ENCODE measurements around the gene C1orf115. TPM values are rescaled to one million over a fixed set of nuclear protein-coding genes. Genes with fewer than 3 reads are reported as not detected.
A peak's percentile ranks its signal among the peaks of the same experiment; 100 is the strongest.

C1orf115 gene
- total and polyA plus RNA-seq, 4 donors: 29.6 to 56.6 (median 40.5) TPM

DNA sequence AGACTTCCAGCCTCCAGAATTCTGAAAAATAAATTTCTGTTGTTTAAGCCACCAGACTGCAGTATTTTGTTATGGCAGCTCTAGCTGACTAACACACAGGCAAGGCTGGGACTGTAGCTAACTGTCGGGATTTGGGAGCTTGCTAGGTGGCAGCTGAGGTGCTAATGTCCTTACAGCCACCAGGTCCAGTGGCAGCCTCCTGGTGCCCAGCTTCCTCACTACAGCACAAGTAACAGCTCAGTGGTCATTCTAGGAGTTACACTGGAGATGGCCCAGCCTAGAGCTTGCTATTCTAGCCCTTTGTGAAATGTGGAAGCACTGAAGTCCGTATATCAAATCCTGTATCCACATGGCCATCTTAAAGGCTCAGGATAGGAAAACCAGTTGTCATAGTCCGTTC, 4.3 kb upstream of the C1orf115 start:
- H3K9ac ChIP-seq (ENCODE audit: low read depth in 1 of 2, low read length in 2 of 2): no peak overlapping the region
- H3K4me1 ChIP-seq (ENCODE audit: control insufficient read depth in 4 of 4, insufficient read depth in 4 of 4, low read length in 3 of 4): peaks cover 2 to 8% (median 6%) of the 10 kb centered on the region in 4 donors
- 89% methylated on average over 3 of the region's 3 CpGs for WGBS
- no peaks in the 10 kb centered on the region for H3K9me3 ChIP-seq (ENCODE audit: control insufficient read depth in 4 of 4, low read length in 3 of 4)
- H3K27me3 ChIP-seq (ENCODE audit: control insufficient read depth in 4 of 4, insufficient read depth in 4 of 4, low read length in 3 of 4): no peaks in the 10 kb centered on the region
- H3K36me3 ChIP-seq (ENCODE audit: control insufficient read depth in 4 of 4, insufficient read depth in 3 of 4, low read depth in 1 of 4, low read length in 3 of 4): no peaks in the 10 kb centered on the region
- H3K4me3 ChIP-seq (ENCODE audit: low read depth in 1 of 3, low read length in 3 of 3): no peak overlapping the region
- TF ChIP-seq RXRA (IDR thresholded peaks at IDR 0.05) (no peak), TAF1 (conservative IDR thresholded peaks at IDR 0.05) (no peak), FOXA2 (IDR thresholded peaks at IDR 0.05) (no peak), HNF4G (IDR thresholded peaks at IDR 0.05) (no peak), GABPA (IDR thresholded peaks at IDR 0.05 in 1 of 2, conservative IDR thresholded peaks at IDR 0.05 in 1 of 2) (no peak), SP1 (IDR thresholded peaks at IDR 0.05) (no peak), HNF4A (conservative IDR thresholded peaks at IDR 0.05) (no peak), YY1 (IDR thresholded peaks at IDR 0.05) (no peak), FOXA1 (IDR thresholded peaks at IDR 0.05) (no peak), RAD21 (IDR thresholded peaks at IDR 0.05) (peak in 1 of 2 donors; percentile 52)
- TF ChIP-seq, protein P1, sequence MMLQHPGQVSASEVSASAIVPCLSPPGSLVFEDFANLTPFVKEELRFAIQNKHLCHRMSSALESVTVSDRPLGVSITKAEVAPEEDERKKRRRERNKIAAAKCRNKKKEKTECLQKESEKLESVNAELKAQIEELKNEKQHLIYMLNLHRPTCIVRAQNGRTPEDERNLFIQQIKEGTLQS (IDR thresholded peaks at IDR 0.05): no peak
- TF ChIP-seq, protein P2, sequence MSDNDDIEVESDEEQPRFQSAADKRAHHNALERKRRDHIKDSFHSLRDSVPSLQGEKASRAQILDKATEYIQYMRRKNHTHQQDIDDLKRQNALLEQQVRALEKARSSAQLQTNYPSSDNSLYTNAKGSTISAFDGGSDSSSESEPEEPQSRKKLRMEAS (IDR thresholded peaks at IDR 0.05): no peak
- TF ChIP-seq, protein P3, sequence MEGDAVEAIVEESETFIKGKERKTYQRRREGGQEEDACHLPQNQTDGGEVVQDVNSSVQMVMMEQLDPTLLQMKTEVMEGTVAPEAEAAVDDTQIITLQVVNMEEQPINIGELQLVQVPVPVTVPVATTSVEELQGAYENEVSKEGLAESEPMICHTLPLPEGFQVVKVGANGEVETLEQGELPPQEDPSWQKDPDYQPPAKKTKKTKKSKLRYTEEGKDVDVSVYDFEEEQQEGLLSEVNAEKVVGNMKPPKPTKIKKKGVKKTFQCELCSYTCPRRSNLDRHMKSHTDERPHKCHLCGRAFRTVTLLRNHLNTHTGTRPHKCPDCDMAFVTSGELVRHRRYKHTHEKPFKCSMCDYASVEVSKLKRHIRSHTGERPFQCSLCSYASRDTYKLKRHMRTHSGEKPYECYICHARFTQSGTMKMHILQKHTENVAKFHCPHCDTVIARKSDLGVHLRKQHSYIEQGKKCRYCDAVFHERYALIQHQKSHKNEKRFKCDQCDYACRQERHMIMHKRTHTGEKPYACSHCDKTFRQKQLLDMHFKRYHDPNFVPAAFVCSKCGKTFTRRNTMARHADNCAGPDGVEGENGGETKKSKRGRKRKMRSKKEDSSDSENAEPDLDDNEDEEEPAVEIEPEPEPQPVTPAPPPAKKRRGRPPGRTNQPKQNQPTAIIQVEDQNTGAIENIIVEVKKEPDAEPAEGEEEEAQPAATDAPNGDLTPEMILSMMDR (IDR thresholded peaks at IDR 0.05; ENCODE audit: low read depth, low read length, missing input control): peak; percentile 17
- TF ChIP-seq, protein P4, sequence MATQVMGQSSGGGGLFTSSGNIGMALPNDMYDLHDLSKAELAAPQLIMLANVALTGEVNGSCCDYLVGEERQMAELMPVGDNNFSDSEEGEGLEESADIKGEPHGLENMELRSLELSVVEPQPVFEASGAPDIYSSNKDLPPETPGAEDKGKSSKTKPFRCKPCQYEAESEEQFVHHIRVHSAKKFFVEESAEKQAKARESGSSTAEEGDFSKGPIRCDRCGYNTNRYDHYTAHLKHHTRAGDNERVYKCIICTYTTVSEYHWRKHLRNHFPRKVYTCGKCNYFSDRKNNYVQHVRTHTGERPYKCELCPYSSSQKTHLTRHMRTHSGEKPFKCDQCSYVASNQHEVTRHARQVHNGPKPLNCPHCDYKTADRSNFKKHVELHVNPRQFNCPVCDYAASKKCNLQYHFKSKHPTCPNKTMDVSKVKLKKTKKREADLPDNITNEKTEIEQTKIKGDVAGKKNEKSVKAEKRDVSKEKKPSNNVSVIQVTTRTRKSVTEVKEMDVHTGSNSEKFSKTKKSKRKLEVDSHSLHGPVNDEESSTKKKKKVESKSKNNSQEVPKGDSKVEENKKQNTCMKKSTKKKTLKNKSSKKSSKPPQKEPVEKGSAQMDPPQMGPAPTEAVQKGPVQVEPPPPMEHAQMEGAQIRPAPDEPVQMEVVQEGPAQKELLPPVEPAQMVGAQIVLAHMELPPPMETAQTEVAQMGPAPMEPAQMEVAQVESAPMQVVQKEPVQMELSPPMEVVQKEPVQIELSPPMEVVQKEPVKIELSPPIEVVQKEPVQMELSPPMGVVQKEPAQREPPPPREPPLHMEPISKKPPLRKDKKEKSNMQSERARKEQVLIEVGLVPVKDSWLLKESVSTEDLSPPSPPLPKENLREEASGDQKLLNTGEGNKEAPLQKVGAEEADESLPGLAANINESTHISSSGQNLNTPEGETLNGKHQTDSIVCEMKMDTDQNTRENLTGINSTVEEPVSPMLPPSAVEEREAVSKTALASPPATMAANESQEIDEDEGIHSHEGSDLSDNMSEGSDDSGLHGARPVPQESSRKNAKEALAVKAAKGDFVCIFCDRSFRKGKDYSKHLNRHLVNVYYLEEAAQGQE (IDR thresholded peaks at IDR 0.05): no peak
- no peak overlapping the region for H3K27ac ChIP-seq (ENCODE audit: low read depth in 1 of 2, low read length in 2 of 2)
- DNase-seq (ENCODE audit: low spot score): no peak

DNA sequence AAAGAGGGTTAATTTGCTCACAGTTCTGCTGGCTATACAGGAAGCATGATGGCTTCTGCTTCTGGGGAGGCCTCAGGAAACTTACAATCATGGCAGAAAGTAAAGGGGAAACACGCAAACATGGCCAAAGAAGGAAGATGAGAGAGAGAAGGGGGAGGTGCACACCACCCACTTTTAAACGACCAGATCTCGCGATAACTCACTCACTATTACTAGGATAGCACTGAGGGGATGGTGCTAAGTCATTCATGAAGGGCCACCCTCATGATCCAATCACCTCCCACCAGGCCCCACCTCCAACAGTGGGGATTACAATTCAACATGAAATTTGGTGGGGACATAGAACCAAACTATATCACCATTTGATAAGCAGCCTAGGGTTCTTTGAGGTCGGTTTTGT, 2.4 kb upstream of the C1orf115 start:
- Histone ChIP-seq H3K4me3 (ENCODE audit: low read depth in 1 of 3, low read length in 3 of 3) (no peak overlapping the region), H3K4me1 (ENCODE audit: control insufficient read depth in 4 of 4, insufficient read depth in 4 of 4, low read length in 3 of 4) (peaks cover 4 to 20% (median 15%) of the 10 kb centered on the region in 4 donors), H3K9ac (ENCODE audit: low read depth in 1 of 2, low read length in 2 of 2) (no peak overlapping the region), H3K9me3 (ENCODE audit: control insufficient read depth in 4 of 4, low read length in 3 of 4) (no peaks in the 10 kb centered on the region), H3K27ac (ENCODE audit: low read depth in 1 of 2, low read length in 2 of 2) (no peak overlapping the region), H3K36me3 (ENCODE audit: control insufficient read depth in 4 of 4, insufficient read depth in 3 of 4, low read depth in 1 of 4, low read length in 3 of 4) (no peaks in the 10 kb centered on the region), H3K27me3 (ENCODE audit: control insufficient read depth in 4 of 4, insufficient read depth in 4 of 4, low read length in 3 of 4) (no peaks in the 10 kb centered on the region)
- 91% methylated on average over 5 of the region's 5 CpGs for WGBS
- DNase-seq (ENCODE audit: low spot score): no peak
- TF ChIP-seq NR2F2 (IDR thresholded peaks at IDR 0.05) (no peak), RXRA (IDR thresholded peaks at IDR 0.05) (no peak), FOXA1 (IDR thresholded peaks at IDR 0.05) (no peak), YY1 (IDR thresholded peaks at IDR 0.05) (no peak), GABPA (IDR thresholded peaks at IDR 0.05 in 1 of 2, conservative IDR thresholded peaks at IDR 0.05 in 1 of 2) (no peak), JUND (IDR thresholded peaks at IDR 0.05) (no peak), SP1 (IDR thresholded peaks at IDR 0.05) (no peak), HNF4G (IDR thresholded peaks at IDR 0.05) (no peak), HNF4A (conservative IDR thresholded peaks at IDR 0.05) (no peak), TAF1 (conservative IDR thresholded peaks at IDR 0.05) (no peak), FOXA2 (IDR thresholded peaks at IDR 0.05) (no peak)
- TF ChIP-seq, protein P3 (IDR thresholded peaks at IDR 0.05; ENCODE audit: low read depth, low read length, missing input control): no peak
- TF ChIP-seq, protein P5, sequence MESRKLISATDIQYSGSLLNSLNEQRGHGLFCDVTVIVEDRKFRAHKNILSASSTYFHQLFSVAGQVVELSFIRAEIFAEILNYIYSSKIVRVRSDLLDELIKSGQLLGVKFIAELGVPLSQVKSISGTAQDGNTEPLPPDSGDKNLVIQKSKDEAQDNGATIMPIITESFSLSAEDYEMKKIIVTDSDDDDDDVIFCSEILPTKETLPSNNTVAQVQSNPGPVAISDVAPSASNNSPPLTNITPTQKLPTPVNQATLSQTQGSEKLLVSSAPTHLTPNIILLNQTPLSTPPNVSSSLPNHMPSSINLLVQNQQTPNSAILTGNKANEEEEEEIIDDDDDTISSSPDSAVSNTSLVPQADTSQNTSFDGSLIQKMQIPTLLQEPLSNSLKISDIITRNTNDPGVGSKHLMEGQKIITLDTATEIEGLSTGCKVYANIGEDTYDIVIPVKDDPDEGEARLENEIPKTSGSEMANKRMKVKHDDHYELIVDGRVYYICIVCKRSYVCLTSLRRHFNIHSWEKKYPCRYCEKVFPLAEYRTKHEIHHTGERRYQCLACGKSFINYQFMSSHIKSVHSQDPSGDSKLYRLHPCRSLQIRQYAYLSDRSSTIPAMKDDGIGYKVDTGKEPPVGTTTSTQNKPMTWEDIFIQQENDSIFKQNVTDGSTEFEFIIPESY (IDR thresholded peaks at IDR 0.05): no peak
- TF ChIP-seq, protein P2 (IDR thresholded peaks at IDR 0.05): no peak
- TF ChIP-seq, protein P1 (IDR thresholded peaks at IDR 0.05): no peak
